Sigmoid colon (tissue), 7 donors: Measurements from ENCODE around the gene PDZD8. TPM values are rescaled to one million over a fixed set of nuclear protein-coding genes. Genes with fewer than 3 reads are reported as not detected.
A peak's percentile ranks its signal among the peaks of the same experiment; 100 is the strongest.

Experiments used
- DNase-seq: peaks from one replicate; pipeline ENCODE4 v3.0.0-alpha.2; 2019
- H3K27ac ChIP-seq, 4 donors: fragments of 200-600 bp; sonication (generic); one replicate each; pipeline ENCODE4 v1.5.1; 2016 to 2019; ENCODE audit warnings: mild to moderate bottlenecking in 1 of 4
- H3K27me3 ChIP-seq, 3 donors: fragments of 200-600 bp; sonication (generic); one replicate each; pipeline ENCODE4 v1.5.1; 2019; ENCODE audit warnings: mild to moderate bottlenecking in 1 of 3
- H3K36me3 ChIP-seq, 4 donors: fragments of 200-600 bp; sonication (generic); one replicate each; pipeline ENCODE4 v1.5.1; 2016 to 2019
- H3K4me1 ChIP-seq, 4 donors: fragments of 200-600 bp; sonication (generic); one replicate each; pipeline ENCODE4 v1.5.1; 2017 to 2019
- H3K4me3 ChIP-seq, 4 donors: fragments of 200-600 bp; sonication (generic); one replicate each; pipeline ENCODE4 v1.5.1; 2017 to 2019; ENCODE audit warnings: mild to moderate bottlenecking in 2 of 4, moderate library complexity in 1 of 4
- H3K9me3 ChIP-seq, 4 donors: fragments of 200-600 bp in 3 of 4; sonication (generic) in 3 of 4; one replicate each; pipeline versions ENCODE4 v1.5.1 to v1.6.1; 2013 to 2019
- CTCF ChIP-seq, 4 experiments: fragments of 450-650 bp in 3 of 4; fragments of 200-600 bp in 1 of 4; IDR thresholded peaks; one replicate each; pipeline ENCODE4 v1.5.1; 2016 to 2019; ENCODE audit warnings: antibody characterized with exemption in 4 of 4, mild to moderate bottlenecking in 3 of 4, moderate library complexity in 2 of 4
- EP300 ChIP-seq, 4 donors: sonication (generic); formaldehyde crosslinking; IDR thresholded peaks; one replicate each; pipeline ENCODE4 v1.6.1; 2017; ENCODE audit warnings: antibody characterized with exemption in 4 of 4
- POLR2A ChIP-seq, 2 donors: fragments of 450-650 bp; IDR thresholded peaks; one replicate each; pipeline ENCODE4 v1.6.1; 2016; ENCODE audit warnings: antibody characterized with exemption in 2 of 2, mild to moderate bottlenecking in 2 of 2, moderate library complexity in 2 of 2
- POLR2AphosphoS5 ChIP-seq, 4 donors: sonication (generic); formaldehyde crosslinking; IDR thresholded peaks; one replicate each; pipeline ENCODE4 v1.6.1; 2017; ENCODE audit warnings: antibody characterized with exemption in 4 of 4
- WGBS, 2 donors: extraction: QIAGEN DNeasy Blood & Tissue Kit; methylation state at CpG; one replicate each; pipeline ENCODE4 v1.1.7; 2013; 5-methylcytosine and 5-hydroxymethylcytosine counted together
- intact Hi-C: fragments of 100-400 bp; cut with DNase I; formaldehyde crosslinking; loops from one replicate; pipeline ENCODE4 v1.15.1; 2023
- polyA plus RNA-seq, 3 donors: library from polyadenylated mRNA; stranded (reverse); fragments of 200-250 nt; gene quantifications; one replicate each; pipeline ENCODE4 v1.2.3, GENCODE V29; 2013
- total RNA-seq, 4 donors: library from RNA; depleted of rRNA; stranded (reverse); fragments of >200 nt; gene quantifications; one replicate each; pipeline ENCODE4 v1.1.0, GENCODE V29; 2016
- donor health status: healthy with polysubstance abuse.
- donor health status: Bipolar disorder and iron deficiency.
- donor health status: healthy.

PDZD8 gene
- total and polyA plus RNA-seq, 7 donors: 3.5 to 34.3 (median 25.2) TPM

DNA sequence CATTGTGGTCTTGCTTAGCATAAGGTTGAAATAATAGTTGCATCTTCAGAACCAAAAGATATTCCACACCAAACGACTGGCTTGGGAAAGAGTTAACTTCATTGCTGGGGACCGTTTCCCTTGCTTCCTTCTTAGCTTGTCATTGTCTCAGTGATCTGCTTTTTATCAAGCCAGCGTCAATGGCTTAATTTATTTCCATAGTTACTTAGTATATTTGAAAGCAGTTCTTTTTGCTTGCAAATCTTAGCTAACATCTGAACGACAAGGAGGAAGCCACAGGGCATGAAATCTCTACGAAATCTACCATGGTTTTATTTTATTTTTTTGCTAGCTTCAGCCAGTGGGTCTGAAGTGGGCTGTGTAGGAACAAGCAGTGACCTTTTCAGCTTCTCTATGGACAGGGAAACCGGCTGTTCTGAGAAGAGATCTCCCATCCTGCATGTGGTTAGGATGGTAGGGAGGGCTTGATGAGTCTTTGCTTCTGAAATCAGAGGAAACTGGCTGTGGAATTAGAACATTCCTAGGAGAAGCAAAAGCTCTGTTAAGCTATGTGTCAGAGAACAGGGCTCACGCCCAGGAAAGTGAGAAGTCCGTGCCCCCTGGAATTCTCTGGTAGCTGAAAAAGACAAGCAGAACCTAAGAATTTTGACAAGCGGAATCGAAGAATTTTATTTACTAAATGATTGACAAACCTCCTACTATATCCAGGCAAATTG, 126.3 kb downstream of the PDZD8 start:
- no peak for TF ChIP-seq POLR2A (IDR thresholded peaks at IDR 0.05)
- no peak for TF ChIP-seq POLR2AphosphoS5 (IDR thresholded peaks at IDR 0.05)
- no peak for TF ChIP-seq CTCF (IDR thresholded peaks at IDR 0.05)
- no peak for TF ChIP-seq EP300 (IDR thresholded peaks at IDR 0.05)
- H3K4me3 ChIP-seq: no peak overlapping the region
- no peak overlapping the region for H3K27ac ChIP-seq
- no peak for DNase-seq
- H3K36me3 ChIP-seq: no peaks in the 10 kb centered on the region
- H3K9me3 ChIP-seq: no peaks in the 10 kb centered on the region
- intact Hi-C loops: no loop called here
- no peaks in the 10 kb centered on the region for H3K4me1 ChIP-seq
- WGBS, 2 donors: 43 to 64% methylated on average over 10 of the region's 10 CpGs
- peaks cover 0 to 7% (median 0%) of the 10 kb centered on the region in 3 donors for H3K27me3 ChIP-seq

- Histone ChIP-seq H3K27ac (no peak overlapping the region), H3K27me3 (peaks cover 0 to 25% (median 0%) of the 10 kb centered on the region in 3 donors), H3K9me3 (no peaks in the 10 kb centered on the region), H3K4me3 (no peak overlapping the region), H3K36me3 (no peaks in the 10 kb centered on the region), H3K4me1 (peaks cover 0 to under 1% (median 0%) of the 10 kb centered on the region in 4 donors)
- TF ChIP-seq EP300 (IDR thresholded peaks at IDR 0.05) (no peak), CTCF (IDR thresholded peaks at IDR 0.05) (no peak), POLR2A (IDR thresholded peaks at IDR 0.05) (no peak), POLR2AphosphoS5 (IDR thresholded peaks at IDR 0.05) (no peak)
- intact Hi-C loops: no loop called here
- no peak for DNase-seq
- WGBS, 2 donors: 69 to 85% methylated on average over 3 of the region's 3 CpGs
Measured at GRCh38 chr10:117246997-117247671, 128.1 kb downstream of the PDZD8 start.

GRCh38 chr10:117242463-117242832, 132.8 kb downstream of the PDZD8 start:
- Histone ChIP-seq H3K27me3 (peaks cover 25 to 45% (median 26%) of the 10 kb centered on the region in 3 donors), H3K4me1 (peaks cover 0 to 17% (median 11%) of the 10 kb centered on the region in 4 donors), H3K27ac (no peak overlapping the region), H3K9me3 (no peaks in the 10 kb centered on the region), H3K36me3 (no peaks in the 10 kb centered on the region), H3K4me3 (no peak overlapping the region)
- intact Hi-C loops: no loop called here
- no peak for TF ChIP-seq POLR2AphosphoS5 (IDR thresholded peaks at IDR 0.05)
- TF ChIP-seq CTCF (IDR thresholded peaks at IDR 0.05): no peak
- TF ChIP-seq POLR2A (IDR thresholded peaks at IDR 0.05): no peak
- TF ChIP-seq EP300 (IDR thresholded peaks at IDR 0.05): no peak
- DNase-seq: no peak
- 87 to 90% methylated on average over 8 of the region's 8 CpGs for WGBS, 2 donors

- H3K27ac ChIP-seq: no peak overlapping the region
- H3K4me3 ChIP-seq: peak overlapping the region in 2 of 4 donors; percentile 18 to 23
- DNase-seq: no peak
- intact Hi-C loops: no loop called here
- no peaks in the 10 kb centered on the region for H3K36me3 ChIP-seq
- H3K27me3 ChIP-seq: peaks cover 25 to 45% (median 26%) of the 10 kb centered on the region in 3 donors
- no peaks in the 10 kb centered on the region for H3K9me3 ChIP-seq
- no peak for TF ChIP-seq POLR2A (IDR thresholded peaks at IDR 0.05)
- no peak for TF ChIP-seq CTCF (IDR thresholded peaks at IDR 0.05)
- no peak for TF ChIP-seq EP300 (IDR thresholded peaks at IDR 0.05)
- TF ChIP-seq POLR2AphosphoS5 (IDR thresholded peaks at IDR 0.05): no peak
- H3K4me1 ChIP-seq: peaks cover 0 to 17% (median 11%) of the 10 kb centered on the region in 4 donors
- WGBS, 2 donors: 6 to 7% methylated on average over 56 of the region's 56 CpGs
Measured at GRCh38 chr10:117241541-117242462, 133.4 kb downstream of the PDZD8 start.
